ENCODE data around the gene RAPGEF5.

DNA sequence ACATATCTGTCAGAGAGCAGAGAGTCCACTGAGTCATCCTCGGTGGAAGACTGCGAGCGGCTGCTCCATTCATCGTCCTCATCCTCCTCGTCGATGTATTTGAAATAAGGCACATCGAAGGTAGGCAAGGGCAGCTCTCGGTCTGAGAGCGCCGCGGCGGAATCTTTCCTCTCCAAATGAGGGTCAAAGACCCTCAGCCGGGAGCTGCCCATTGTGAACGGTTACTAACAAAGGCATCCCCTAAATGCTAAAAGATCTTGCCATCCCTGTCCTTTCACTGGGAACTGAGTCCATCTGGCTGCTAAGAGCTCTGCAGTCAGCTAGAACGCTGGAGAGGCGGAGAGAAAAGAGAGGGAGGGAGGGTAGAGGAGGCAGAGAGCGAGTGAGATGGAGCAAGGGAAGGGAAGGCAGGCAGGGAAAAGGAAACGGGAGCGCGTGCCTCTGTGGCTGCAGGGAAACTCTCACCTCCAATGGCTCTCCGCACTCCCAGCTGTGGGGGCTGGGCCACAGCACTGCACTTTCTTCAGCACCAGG lies 163.4 kb downstream of the RAPGEF5 start:
- TF ChIP-seq, protein P1, sequence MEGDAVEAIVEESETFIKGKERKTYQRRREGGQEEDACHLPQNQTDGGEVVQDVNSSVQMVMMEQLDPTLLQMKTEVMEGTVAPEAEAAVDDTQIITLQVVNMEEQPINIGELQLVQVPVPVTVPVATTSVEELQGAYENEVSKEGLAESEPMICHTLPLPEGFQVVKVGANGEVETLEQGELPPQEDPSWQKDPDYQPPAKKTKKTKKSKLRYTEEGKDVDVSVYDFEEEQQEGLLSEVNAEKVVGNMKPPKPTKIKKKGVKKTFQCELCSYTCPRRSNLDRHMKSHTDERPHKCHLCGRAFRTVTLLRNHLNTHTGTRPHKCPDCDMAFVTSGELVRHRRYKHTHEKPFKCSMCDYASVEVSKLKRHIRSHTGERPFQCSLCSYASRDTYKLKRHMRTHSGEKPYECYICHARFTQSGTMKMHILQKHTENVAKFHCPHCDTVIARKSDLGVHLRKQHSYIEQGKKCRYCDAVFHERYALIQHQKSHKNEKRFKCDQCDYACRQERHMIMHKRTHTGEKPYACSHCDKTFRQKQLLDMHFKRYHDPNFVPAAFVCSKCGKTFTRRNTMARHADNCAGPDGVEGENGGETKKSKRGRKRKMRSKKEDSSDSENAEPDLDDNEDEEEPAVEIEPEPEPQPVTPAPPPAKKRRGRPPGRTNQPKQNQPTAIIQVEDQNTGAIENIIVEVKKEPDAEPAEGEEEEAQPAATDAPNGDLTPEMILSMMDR (conservative IDR thresholded peaks at IDR 0.05 in 1 of 2, IDR thresholded peaks at IDR 0.05 in 1 of 2; ENCODE audit: extremely low read depth in 1 of 2, insufficient read depth in 1 of 2, low read depth in 1 of 2, low read length in 2 of 2), result no peak
- no peak for TF ChIP-seq EZH2 (IDR thresholded peaks at IDR 0.05; ENCODE audit: borderline replicate concordance, low read length)
